SK-N-SH (cell line): Measurements from ENCODE around the gene ASTN2. TPM values are rescaled to one million over a fixed set of nuclear protein-coding genes. Genes with fewer than 3 reads are reported as not detected.

Experiments used
- CTCF ChIA-PET: fragments of 300-600, 350-600 bp; formaldehyde crosslinking; extraction: SDS; loops from one replicate; lab custom pipeline; 2021; lab: Yijun Ruan, JAX
- POLR2A ChIA-PET: fragments of 350-600 bp; sonication (Branson Sonifier 250); formaldehyde crosslinking; extraction: SDS; loops from one replicate; lab custom pipeline; 2020; ENCODE audit warnings: antibody characterized with exemption, inconsistent platforms; lab: Yijun Ruan, JAX
- DNase-seq: peaks from one replicate; pipeline ENCODE4 v3.0.0; 2012
- H2AFZ ChIP-seq: fragments of 200-600 bp; sonication (generic); 2 replicates; pipeline ENCODE4 v1.8.1; 2016; ENCODE audit warnings: antibody characterized with exemption, mild to moderate bottlenecking, low read depth
- H3F3A ChIP-seq: fragments of 200-600 bp; sonication (generic); replicated peaks from 2 replicates; pipeline ENCODE3; 2016; ENCODE audit warnings: antibody characterized with exemption, mild to moderate bottlenecking; ENCODE audit not compliant: insufficient read depth
- H3K27ac ChIP-seq, 2 experiments: fragments of 200-500 bp in 1 of 2; fragments of 200-600 bp in 1 of 2; sonication (Bioruptor generic) in 1 of 2; sonication (generic), shearing (Covaris generic) in 1 of 2; 2 replicates each; pipeline versions ENCODE4 v1.5.1 to v1.6.1; 2014 to 2016; ENCODE audit warnings: low read depth in 2 of 2, inconsistent platforms in 1 of 2, low read length in 1 of 2, mild to moderate bottlenecking in 1 of 2, mixed read lengths in 1 of 2
- H3K27me3 ChIP-seq: fragments of 200-600 bp; sonication (generic), shearing (Covaris generic); 2 replicates; pipeline ENCODE4 v1.6.1; 2016; ENCODE audit warnings: mixed run types; ENCODE audit not compliant: insufficient read depth
- H3K36me3 ChIP-seq, 2 experiments: fragments of 200-500 bp in 1 of 2; fragments of 200-600 bp in 1 of 2; sonication (Bioruptor generic) in 1 of 2; sonication (generic) in 1 of 2; replicated peaks in 1 of 2; 2 replicates each; pipeline versions ENCODE3 to v1.5.1; 2014 to 2016; ENCODE audit warnings: low read length in 1 of 2, mild to moderate bottlenecking in 1 of 2; ENCODE audit not compliant: insufficient read depth in 2 of 2, control insufficient read depth in 1 of 2
- H3K4me1 ChIP-seq, 2 experiments: fragments of 200-500 bp in 1 of 2; fragments of 200-600 bp in 1 of 2; sonication (Bioruptor generic) in 1 of 2; sonication (generic), shearing (Covaris generic) in 1 of 2; 2 replicates each; pipeline versions ENCODE4 v1.5.1 to v1.6.1; 2014 to 2016; ENCODE audit warnings: low read depth in 1 of 2, low read length in 1 of 2, mixed run types in 1 of 2; ENCODE audit not compliant: insufficient read depth in 2 of 2, control insufficient read depth in 1 of 2
- H3K4me2 ChIP-seq: fragments of 200-600 bp; sonication (generic), shearing (Covaris generic); 2 replicates; pipeline ENCODE4 v1.6.1; 2017; ENCODE audit warnings: mixed run types
- H3K4me3 ChIP-seq, 2 experiments: fragments of 200-500 bp in 1 of 2; fragments of 200-600 bp in 1 of 2; sonication (Bioruptor generic) in 1 of 2; sonication (generic), shearing (Covaris generic) in 1 of 2; 2 replicates each; pipeline versions ENCODE4 v1.5.1 to v1.8.1; 2014 to 2016; ENCODE audit warnings: low read depth in 2 of 2, inconsistent platforms in 1 of 2, low read length in 1 of 2, mild to moderate bottlenecking in 1 of 2, mixed read lengths in 1 of 2, moderate library complexity in 1 of 2
- H3K79me2 ChIP-seq: fragments of 200-600 bp; sonication (generic); 2 replicates; pipeline ENCODE4 v1.8.1; 2017; ENCODE audit warnings: mild to moderate bottlenecking; ENCODE audit not compliant: insufficient read depth
- H3K9ac ChIP-seq: fragments of 200-600 bp; sonication (generic); 2 replicates; pipeline ENCODE4 v1.6.1; 2017; ENCODE audit warnings: mixed run types
- H3K9me2 ChIP-seq: fragments of 200-600 bp; sonication (generic); 2 replicates; pipeline ENCODE4 v1.6.1; 2017; ENCODE audit warnings: mixed run types
- H3K9me3 ChIP-seq: fragments of 200-600 bp; sonication (generic); 2 replicates; pipeline ENCODE4 v1.6.1; 2017; ENCODE audit warnings: mixed run types, mild to moderate bottlenecking, moderate library complexity
- H4K20me1 ChIP-seq: fragments of 200-600 bp; sonication (generic); 2 replicates; pipeline ENCODE4 v1.6.1; 2017; ENCODE audit warnings: mild to moderate bottlenecking, mixed run types; ENCODE audit not compliant: insufficient read depth
- EZH2phosphoT487 ChIP-seq: fragments of 200-600 bp; sonication (generic); IDR thresholded peaks from 2 replicates; pipeline ENCODE4 v1.6.1; 2017; ENCODE audit warnings: low read depth, mixed run types, mild to moderate bottlenecking, antibody characterized with exemption, moderate library complexity, borderline replicate concordance
- FOSL2 ChIP-seq: IDR thresholded peaks from 2 replicates; pipeline ENCODE4 v1.4.0; 2012; ENCODE audit warnings: low read depth, mild to moderate bottlenecking, moderate library complexity, borderline replicate concordance
- FOXM1 ChIP-seq: IDR thresholded peaks from 2 replicates; pipeline ENCODE4 v1.4.0; 2012; ENCODE audit warnings: low read depth, mild to moderate bottlenecking
- GATA2 ChIP-seq: sonication (generic); formaldehyde crosslinking; IDR thresholded peaks from 2 replicates; pipeline ENCODE4 v1.5.0; 2020; ENCODE audit warnings: mild to moderate bottlenecking, missing genetic modification reagents
- IRF3 ChIP-seq: fragments of 150-350 bp; IDR thresholded peaks from 2 replicates; pipeline ENCODE4 v1.6.1; 2016; ENCODE audit warnings: mild to moderate bottlenecking, low read depth, low read length
- MEF2A ChIP-seq: IDR thresholded peaks from 2 replicates; pipeline ENCODE4 v1.4.0; 2012; ENCODE audit warnings: low read depth, borderline replicate concordance
- POLR2AphosphoS5 ChIP-seq: IDR thresholded peaks from 2 replicates; pipeline ENCODE4 v1.6.1; 2012; ENCODE audit warnings: low read depth, low read length
- RAD21 ChIP-seq: IDR thresholded peaks from 2 replicates; pipeline ENCODE4 v1.6.1; 2012; ENCODE audit warnings: mild to moderate bottlenecking, low read length
- SIN3A ChIP-seq: IDR thresholded peaks from 2 replicates; pipeline ENCODE4 v1.6.1; 2012; ENCODE audit warnings: low read depth, mild to moderate bottlenecking, low read length, moderate library complexity, borderline replicate concordance
- SMC3 ChIP-seq: IDR thresholded peaks from 2 replicates; pipeline ENCODE4 v1.6.1; 2012; ENCODE audit warnings: low read depth, low read length, improper control_type of control experiment
- TAF1 ChIP-seq: IDR thresholded peaks from 2 replicates; pipeline ENCODE4 v1.6.1; 2012; ENCODE audit warnings: low read depth, mild to moderate bottlenecking, low read length, moderate library complexity, borderline replicate concordance
- TCF12 ChIP-seq: IDR thresholded peaks from 2 replicates; pipeline ENCODE4 v1.4.0; 2012
- TEAD4 ChIP-seq: IDR thresholded peaks from 2 replicates; pipeline ENCODE4 v1.4.0; 2012; ENCODE audit warnings: mild to moderate bottlenecking, borderline replicate concordance; ENCODE audit not compliant: insufficient read depth
- WGBS: methylation state at CpG from one replicate; pipeline ENCODE4 v1.1.6; 2017; ENCODE audit warnings: low lambda C conversion rate; 5-methylcytosine and 5-hydroxymethylcytosine counted together
- polyA plus RNA-seq, 3 experiments: library from polyadenylated mRNA; depleted of rRNA; stranded (reverse); fragments of >200 nt; gene quantifications; 2 replicates each; pipeline ENCODE4 v1.2.3, GENCODE V29; 2012
- TF ChIP-seq, protein P1 (sequence below): IDR thresholded peaks from 2 replicates; pipeline ENCODE4 v1.6.1; 2012; ENCODE audit warnings: mild to moderate bottlenecking, low read depth, low read length, moderate library complexity
- TF ChIP-seq, protein P2 (sequence below): IDR thresholded peaks from 2 replicates; pipeline ENCODE4 v1.4.0; 2012; ENCODE audit warnings: low read depth
- TF ChIP-seq, protein P3 (sequence below): IDR thresholded peaks from 2 replicates; pipeline ENCODE4 v1.4.0; 2012; ENCODE audit warnings: low read depth, borderline replicate concordance

The ASTN2 gene
- polyA plus RNA-seq, 1 of the 3 experiments (the other 2 are of a cell fraction): 6.6 TPM

- H3K9me3 ChIP-seq: no peaks in the 10 kb centered on the region
- H3K27ac ChIP-seq: no peak overlapping the region
- H3K79me2 ChIP-seq: no peaks in the 10 kb centered on the region
- TF ChIP-seq FOSL2 (no peak), MEF2A (no peak), GATA2 (CRISPR knock-in tag) (no peak)
- no peak for DNase-seq
- ChIA-PET CTCF (interaction anchor here (0.5 to 1.8 kb wide), 3 partner anchors 11 to 376 kb away, joined by 3 to 7 read pairs (median 3); no protein-coding TSS in a partner anchor), POLR2A (no interaction called here)
- H3K4me2 ChIP-seq: no peak overlapping the region
- H3K27me3 ChIP-seq: no peaks in the 10 kb centered on the region
- H3K9me2 ChIP-seq: no peaks in the 10 kb centered on the region
- 14% methylated on average over 1 of the region's 1 CpG for WGBS
- H4K20me1 ChIP-seq: no peaks in the 10 kb centered on the region
- H3K9ac ChIP-seq: no peak overlapping the region
- no peak overlapping the region for H3K4me3 ChIP-seq
- H3F3A ChIP-seq: no peaks in the 10 kb centered on the region
- H3K4me1 ChIP-seq: no peaks in the 10 kb centered on the region; a peak in 1 of 4 replicates
- H2AFZ ChIP-seq: no peak overlapping the region
- H3K36me3 ChIP-seq: peaks cover 0 to 2% of the 10 kb centered on the region in 2 experiments
These were observed 379.3 kb downstream of the ASTN2 start for GRCh38 chr9:117035546-117035945.

GRCh38 chr9:117034866-117035265 lies 380.0 kb downstream of the ASTN2 start:
- Histone ChIP-seq H3K36me3 (peaks cover 0 to 2% of the 10 kb centered on the region in 2 experiments), H3K27ac (no peak overlapping the region), H3K9ac (no peak overlapping the region), H3K4me1 (no peaks in the 10 kb centered on the region; a peak in 1 of 4 replicates), H3F3A (no peaks in the 10 kb centered on the region), H3K4me3 (no peak overlapping the region), H3K4me2 (no peak overlapping the region), H3K27me3 (no peaks in the 10 kb centered on the region), H3K79me2 (no peaks in the 10 kb centered on the region), H2AFZ (no peak overlapping the region), H4K20me1 (no peaks in the 10 kb centered on the region), H3K9me2 (no peaks in the 10 kb centered on the region), H3K9me3 (no peaks in the 10 kb centered on the region)
- DNase-seq: no peak
- ChIA-PET CTCF (interaction anchor here (0.7 to 1.8 kb wide), 2 partner anchors 12 to 377 kb away, joined by 3 to 7 read pairs; no protein-coding TSS in a partner anchor), POLR2A (no interaction called here)
- no peak for TF ChIP-seq MEF2A
- TF ChIP-seq, protein P1, sequence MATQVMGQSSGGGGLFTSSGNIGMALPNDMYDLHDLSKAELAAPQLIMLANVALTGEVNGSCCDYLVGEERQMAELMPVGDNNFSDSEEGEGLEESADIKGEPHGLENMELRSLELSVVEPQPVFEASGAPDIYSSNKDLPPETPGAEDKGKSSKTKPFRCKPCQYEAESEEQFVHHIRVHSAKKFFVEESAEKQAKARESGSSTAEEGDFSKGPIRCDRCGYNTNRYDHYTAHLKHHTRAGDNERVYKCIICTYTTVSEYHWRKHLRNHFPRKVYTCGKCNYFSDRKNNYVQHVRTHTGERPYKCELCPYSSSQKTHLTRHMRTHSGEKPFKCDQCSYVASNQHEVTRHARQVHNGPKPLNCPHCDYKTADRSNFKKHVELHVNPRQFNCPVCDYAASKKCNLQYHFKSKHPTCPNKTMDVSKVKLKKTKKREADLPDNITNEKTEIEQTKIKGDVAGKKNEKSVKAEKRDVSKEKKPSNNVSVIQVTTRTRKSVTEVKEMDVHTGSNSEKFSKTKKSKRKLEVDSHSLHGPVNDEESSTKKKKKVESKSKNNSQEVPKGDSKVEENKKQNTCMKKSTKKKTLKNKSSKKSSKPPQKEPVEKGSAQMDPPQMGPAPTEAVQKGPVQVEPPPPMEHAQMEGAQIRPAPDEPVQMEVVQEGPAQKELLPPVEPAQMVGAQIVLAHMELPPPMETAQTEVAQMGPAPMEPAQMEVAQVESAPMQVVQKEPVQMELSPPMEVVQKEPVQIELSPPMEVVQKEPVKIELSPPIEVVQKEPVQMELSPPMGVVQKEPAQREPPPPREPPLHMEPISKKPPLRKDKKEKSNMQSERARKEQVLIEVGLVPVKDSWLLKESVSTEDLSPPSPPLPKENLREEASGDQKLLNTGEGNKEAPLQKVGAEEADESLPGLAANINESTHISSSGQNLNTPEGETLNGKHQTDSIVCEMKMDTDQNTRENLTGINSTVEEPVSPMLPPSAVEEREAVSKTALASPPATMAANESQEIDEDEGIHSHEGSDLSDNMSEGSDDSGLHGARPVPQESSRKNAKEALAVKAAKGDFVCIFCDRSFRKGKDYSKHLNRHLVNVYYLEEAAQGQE: peak; percentile 86
- 14% methylated on average over 1 of the region's 2 CpGs for WGBS

DNA sequence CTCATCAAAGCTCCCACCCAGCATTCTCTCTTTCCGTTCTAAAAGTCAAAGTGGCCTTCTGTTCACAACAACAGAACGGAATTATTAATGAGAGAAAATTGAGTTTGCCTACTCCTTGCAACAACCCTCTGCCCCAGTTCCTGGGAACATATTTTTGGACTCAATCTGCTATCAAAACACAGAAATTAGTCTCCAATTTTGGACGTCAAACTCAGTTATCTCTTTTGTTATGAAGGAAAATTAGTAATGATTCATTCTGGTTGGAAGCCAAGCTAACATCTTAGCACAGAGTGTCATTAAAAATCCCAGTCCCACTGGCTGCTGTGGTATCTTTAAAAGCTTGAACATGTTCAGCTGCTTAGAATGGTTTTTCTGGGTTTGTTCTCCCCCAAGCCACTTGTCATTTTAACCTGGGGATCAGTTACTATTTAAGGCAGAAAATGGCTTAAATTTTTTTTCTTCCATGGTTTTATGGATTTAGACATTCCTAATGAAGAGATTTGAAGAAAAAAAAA lies 384.5 kb downstream of the ASTN2 start:
- Histone ChIP-seq H3K27me3 (no peaks in the 10 kb centered on the region), H4K20me1 (no peaks in the 10 kb centered on the region), H3K4me1 (no peaks in the 10 kb centered on the region; a peak in 1 of 4 replicates), H3K36me3 (no peaks in the 10 kb centered on the region), H2AFZ (no peak overlapping the region), H3K4me3 (no peak overlapping the region), H3K9me3 (no peaks in the 10 kb centered on the region), H3F3A (no peaks in the 10 kb centered on the region), H3K4me2 (no peak overlapping the region), H3K9me2 (no peaks in the 10 kb centered on the region), H3K9ac (no peak overlapping the region), H3K27ac (no peak overlapping the region; a peak in 1 of 4 replicates), H3K79me2 (no peaks in the 10 kb centered on the region)
- POLR2A ChIA-PET: no interaction called here
- 6% methylated on average over 3 of the region's 3 CpGs for WGBS
- DNase-seq: no peak
- CTCF ChIA-PET: interaction anchor here (0.9 kb wide), 1 partner anchor 9 kb away, joined by 3 read pairs; no protein-coding TSS in a partner anchor
- TF ChIP-seq SMC3 (no peak), IRF3 (no peak), SIN3A (no peak), EZH2phosphoT487 (no peak), TEAD4 (no peak), MEF2A (no peak), RAD21 (no peak), TAF1 (no peak), POLR2AphosphoS5 (no peak), TCF12 (no peak), FOXM1 (no peak)
- TF ChIP-seq, protein P2, sequence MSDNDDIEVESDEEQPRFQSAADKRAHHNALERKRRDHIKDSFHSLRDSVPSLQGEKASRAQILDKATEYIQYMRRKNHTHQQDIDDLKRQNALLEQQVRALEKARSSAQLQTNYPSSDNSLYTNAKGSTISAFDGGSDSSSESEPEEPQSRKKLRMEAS: no peak
- TF ChIP-seq, protein P3, sequence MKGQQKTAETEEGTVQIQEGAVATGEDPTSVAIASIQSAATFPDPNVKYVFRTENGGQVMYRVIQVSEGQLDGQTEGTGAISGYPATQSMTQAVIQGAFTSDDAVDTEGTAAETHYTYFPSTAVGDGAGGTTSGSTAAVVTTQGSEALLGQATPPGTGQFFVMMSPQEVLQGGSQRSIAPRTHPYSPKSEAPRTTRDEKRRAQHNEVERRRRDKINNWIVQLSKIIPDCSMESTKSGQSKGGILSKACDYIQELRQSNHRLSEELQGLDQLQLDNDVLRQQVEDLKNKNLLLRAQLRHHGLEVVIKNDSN: no peak
